HG02938 (cell line): ENCODE measurements around the gene COL5A1.

ENCODE experiments used
- ATAC-seq: cut with Tn5 transposase; IDR thresholded peaks from one replicate; pipeline ENCODE4 v1.9.1; 2021; ENCODE audit warnings: mild to moderate bottlenecking, moderate library complexity; ENCODE audit not compliant: unreplicated experiment

COL5A1 gene

GRCh38 chr9:134827559-134827958 lies 186.0 kb downstream of the COL5A1 start:
- ATAC-seq, result no peak

DNA sequence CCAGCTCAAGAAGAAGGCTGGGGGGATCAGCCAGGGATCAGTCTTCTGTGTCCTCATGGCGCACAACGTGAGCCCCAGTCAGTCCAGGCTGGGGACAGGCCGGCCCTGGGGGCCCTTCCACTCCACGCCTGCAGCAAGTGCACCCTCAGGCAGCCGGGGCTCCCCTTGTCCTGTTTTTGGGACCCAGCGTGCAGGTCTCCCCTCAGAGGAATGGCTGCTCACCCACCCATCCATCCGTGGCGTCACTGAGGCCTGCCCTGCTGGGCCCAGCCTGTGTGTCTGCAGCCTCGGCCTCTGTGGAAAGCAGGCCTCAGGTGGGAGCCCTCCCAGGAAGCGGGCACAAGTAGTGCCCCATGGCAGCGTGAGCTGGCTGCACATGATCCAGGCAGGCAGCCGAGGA lies 186.4 kb downstream of the COL5A1 start:
- no peak for ATAC-seq

DNA sequence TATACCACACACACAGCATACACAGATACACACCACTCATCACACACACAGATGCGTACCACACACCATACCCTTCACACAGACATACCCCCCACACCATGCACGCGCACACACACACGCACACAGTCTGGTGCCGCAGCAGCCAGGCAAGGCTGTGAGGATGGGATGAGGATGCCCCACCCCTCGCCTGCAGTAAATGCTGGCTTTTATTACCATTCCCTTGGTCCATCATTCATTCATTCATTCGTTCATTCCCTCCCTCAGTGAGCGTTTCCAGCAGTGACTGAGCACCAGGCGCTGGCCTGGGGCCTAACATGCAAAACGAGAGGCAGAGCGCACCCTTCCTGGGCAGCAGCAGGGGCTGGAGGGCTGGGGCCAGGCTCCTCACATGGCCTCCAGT lies 187.3 kb downstream of the COL5A1 start:
- ATAC-seq, result no peak

DNA sequence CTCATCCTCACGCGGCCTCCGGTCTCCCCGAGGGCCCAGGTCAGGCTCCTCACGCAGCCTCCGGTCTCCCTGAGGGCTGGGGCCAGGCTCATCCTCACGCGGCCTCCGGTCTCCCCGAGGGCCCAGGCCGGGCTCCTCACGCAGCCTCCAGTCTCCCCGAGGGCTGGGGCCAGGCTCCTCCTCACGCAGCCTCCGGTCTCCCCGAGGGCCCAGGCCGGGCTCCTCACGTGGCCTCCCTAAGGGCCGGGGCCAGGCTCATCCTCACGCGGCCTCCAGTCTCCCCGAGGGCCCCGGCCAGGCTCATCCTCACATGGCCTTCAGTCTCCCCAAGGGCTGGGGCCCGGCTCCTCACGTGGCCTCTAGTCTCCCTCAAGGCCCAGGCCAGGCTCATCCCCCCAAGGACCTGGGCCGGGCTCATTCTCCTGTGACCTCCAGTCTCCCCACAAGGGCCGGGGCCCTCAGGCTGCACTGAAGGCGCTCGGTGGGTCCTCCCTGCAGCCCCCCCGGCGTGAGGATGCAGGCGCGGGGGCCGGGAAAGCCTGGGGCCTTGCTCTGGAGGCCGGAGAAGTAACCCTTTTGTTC lies 187.8 kb downstream of the COL5A1 start:
- no peak for ATAC-seq

- ATAC-seq, result no peak
Observed at GRCh38 chr9:134830126-134830525, 188.5 kb downstream of the COL5A1 start.

DNA sequence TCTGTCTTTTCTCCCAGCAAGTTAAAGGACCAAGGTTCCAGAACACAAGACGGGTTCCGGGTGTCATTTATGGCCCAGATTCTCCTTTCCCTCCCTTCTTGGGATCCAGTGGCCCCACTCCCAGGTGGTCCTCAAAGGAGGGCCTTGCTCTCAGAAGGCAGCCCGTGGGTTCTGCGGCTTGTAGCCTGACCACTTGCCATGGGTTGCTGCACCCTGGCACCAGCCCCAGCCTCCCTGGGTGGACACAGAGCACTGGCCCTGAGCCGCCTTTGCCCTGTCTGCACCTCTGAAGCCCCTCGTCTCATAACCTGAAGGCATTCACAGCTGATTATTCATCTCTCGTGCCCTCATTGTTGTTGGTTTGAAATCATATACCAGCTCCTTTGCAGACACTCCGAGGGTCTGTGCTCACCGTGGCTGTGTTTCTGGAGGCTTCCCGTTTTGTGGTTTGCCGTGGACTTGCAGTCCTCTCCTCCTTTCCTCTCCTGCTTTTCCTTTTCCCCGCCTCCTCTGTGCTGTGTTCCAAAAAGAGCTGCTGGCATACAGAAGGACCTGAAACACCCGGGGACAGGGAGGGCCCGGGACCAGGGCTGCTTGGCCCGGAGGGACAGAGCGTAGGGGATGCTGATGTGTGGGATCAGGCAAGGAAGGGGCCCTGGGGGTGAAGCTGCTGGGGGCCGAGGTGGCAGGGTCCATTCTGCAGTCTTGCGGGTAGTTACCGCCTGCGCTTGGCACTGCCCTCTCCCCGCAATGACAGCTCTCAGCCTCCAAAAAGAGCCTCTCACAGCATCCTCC lies 189.5 kb downstream of the COL5A1 start:
- ATAC-seq, result no peak

DNA sequence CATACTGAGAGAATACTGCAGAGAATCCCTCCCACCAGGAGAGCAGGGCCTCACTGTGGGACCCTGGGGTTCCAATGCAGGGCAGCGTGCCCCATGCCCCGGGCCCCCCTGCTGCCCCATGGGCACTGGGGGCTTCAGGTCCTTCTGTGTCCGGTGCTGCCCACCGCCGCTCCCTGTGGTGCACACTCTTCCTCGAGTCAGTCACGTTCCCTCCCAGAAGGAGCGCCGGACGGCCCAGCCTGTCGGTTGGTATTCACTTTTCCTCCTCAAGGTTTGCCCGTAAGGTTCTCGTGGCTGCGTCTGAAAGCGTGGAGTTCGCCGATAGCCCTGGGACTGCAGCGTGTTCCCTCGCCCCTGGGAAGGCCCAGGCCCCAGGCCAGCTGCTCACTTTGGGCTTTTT lies 190.9 kb downstream of the COL5A1 start:
- no peak for ATAC-seq

GRCh38 chr9:134833294-134833880 lies 191.8 kb downstream of the COL5A1 start:
- ATAC-seq, result no peak

- no peak for ATAC-seq
Observed at GRCh38 chr9:134834217-134834956, 192.8 kb downstream of the COL5A1 start.

DNA sequence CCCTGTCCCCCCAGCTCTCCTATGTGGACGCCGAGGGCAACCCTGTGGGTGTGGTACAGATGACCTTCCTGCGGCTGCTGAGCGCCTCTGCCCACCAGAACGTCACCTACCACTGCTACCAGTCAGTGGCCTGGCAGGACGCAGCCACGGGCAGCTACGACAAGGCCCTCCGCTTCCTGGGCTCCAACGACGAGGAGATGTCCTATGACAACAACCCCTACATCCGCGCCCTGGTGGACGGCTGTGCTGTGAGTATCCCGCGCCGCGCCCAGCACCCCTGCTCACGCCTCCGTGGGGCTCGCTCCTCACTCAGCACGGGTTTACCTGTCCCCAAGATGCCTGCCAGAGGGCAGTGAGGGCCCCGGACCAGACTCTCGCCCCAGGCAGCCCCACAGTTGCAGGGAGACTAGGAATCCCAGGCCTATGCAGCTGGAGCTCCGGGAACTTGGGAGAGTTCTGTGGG lies 193.4 kb downstream of the COL5A1 start:
- ATAC-seq, result no peak

GRCh38 chr9:134835448-134835847 lies 193.8 kb downstream of the COL5A1 start:
- ATAC-seq, result no peak

GRCh38 chr9:134835987-134836386 lies 194.4 kb downstream of the COL5A1 start:
- ATAC-seq, result no peak

DNA sequence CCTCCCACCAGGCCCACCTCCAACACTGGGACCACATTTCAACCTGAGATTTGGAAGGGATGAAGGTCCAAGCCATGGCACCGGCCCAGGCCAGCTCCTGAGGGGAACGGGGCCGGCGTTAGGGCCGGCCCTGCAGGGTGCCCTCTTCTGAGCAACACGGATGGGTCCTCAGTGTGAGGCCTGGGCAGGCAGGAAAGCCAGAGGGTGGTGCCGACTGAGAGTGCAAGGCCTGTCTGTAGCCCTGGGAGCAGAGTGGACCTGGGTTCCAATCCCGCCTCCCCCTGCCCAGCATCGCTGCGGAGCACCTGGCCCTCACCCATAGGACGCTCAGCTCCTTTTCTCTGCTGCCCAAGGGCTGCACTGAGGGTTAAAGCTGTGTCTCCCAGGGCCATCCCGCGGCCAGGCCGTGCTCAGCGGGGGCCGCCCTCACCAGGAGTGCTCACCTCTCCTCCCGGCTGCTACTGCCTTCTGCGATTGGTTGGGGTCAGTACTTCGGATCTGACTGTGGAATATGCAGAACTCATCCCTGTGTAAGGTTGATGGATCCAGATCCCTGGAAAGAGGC lies 194.9 kb downstream of the COL5A1 start:
- no peak for ATAC-seq

DNA sequence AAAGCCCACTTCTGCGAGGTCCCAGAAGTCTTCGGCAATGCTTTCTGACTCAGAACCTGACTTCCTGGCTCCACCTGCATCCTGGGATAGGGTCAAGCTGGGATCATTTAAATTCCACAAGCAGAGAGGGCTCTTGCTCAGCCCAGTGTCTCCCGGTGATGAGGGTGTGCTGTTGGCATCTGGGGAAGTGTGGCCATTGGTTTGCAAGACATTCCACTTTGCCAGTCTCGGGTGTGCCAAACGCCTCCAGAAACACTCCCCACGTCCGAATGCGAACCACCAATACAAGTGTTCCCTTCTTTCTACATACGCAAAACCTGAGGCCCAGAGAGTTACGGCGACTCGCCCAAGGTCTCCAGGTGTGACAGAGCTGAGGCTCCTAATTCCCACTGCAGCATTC lies 195.9 kb downstream of the COL5A1 start:
- no peak for ATAC-seq

DNA sequence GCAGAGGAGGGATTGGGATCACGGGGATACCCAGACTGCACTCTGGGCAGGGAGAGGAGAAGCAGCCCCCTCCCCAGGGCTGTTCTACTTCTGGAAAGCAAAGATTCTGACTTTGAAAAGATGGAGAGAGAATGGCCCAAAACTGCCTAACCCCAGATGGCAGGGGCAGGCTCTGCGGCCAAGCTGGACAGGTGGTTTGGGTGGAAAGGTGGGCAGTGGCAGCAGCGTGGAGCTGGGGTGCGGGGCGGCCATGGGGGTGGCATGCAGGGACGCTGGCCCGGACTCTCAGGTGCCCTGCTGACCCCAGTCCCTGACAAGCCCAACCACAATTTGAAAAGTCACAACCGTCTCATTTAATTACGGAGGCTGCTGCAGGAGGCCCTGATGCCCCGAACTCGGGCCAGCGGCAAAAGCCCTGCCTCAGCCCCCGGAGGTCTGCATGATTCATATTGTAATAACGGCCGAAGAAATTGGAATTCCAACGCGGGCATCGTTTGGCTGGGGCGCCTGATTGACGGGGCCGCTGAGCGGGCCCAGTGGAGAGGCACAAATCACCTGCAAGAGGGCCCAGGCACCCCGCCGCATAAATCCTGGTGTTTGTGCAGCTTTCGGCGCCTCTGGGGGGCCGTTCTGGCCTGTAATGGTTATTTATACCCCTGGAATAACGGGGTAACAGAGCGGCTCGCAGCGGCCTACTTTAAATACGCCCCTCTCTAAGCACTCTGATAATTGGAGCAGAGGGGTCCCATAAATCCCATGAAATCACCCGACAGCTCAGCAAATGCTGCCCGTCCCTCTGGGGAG lies 197.2 kb downstream of the COL5A1 start:
- ATAC-seq, result no peak

DNA sequence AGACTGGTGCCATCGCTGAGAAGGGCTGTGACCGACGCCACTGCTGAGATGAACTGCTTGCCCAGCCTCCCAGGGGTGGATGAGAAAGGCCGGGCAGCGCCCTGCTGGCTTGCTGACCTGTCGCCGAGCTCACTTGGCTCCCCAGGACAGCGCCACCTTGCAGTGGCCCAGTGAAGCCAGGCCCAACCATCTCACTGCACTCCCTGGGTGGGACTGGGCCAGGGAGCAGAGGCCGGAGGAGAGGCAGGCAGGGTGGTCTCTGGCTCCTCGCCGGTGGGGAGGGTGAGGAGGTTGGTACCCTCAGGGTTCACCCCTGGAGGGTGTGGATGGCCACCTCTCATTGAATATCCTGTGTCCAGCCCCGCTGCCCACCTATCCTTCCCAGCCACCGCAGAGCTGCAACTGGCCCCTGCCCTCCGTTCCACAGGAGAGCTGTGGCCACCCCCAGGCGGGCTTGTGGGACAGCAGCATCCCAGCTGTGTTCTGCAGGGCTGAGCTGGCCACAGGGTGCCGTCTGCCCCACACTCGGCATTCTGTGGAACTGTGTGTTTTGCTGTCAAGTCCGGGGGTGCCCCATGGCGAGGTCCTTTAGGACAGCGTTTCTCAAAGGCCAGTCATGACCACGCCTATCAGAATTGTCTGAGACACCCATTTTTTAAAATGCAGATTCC lies 198.0 kb downstream of the COL5A1 start:
- ATAC-seq, result no peak

- ATAC-seq, result no peak
Observed at GRCh38 chr9:134840511-134840910, 198.9 kb downstream of the COL5A1 start.

DNA sequence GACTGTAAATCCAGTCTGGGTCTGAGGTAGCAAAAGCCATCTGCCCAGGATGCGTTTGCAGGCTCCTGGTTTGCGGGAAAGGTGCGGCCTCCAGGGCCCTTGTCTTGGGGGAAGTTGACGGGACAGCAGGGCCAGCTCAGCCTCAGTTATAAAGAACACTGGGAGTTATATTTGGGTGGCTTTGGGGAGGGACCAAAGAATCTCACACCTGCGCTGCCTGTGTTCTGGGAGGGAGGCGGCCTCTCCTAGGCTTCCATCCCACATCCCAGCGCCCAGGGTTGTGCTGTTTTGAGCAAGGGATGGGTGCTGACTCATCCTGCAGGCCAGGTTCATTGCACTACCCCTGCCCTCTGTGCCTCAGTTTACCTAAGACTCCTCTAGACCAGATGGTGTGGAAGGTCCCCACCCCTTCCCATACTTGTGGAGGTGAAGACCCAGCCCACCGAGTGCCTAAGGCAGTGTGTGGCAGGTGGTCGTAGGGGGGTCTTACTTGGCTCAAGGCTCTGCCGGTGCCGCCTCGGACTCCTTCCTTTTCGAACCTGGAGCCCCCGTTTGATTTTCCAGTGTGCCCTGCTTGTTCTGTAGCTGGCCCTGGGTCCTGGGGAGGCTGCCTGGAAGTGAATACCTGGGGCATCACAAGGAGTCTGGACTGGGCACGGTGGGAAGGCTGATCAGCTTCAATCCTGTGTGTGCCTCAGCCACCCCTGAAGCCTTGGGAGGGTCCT lies 199.7 kb downstream of the COL5A1 start:
- ATAC-seq, result no peak

DNA sequence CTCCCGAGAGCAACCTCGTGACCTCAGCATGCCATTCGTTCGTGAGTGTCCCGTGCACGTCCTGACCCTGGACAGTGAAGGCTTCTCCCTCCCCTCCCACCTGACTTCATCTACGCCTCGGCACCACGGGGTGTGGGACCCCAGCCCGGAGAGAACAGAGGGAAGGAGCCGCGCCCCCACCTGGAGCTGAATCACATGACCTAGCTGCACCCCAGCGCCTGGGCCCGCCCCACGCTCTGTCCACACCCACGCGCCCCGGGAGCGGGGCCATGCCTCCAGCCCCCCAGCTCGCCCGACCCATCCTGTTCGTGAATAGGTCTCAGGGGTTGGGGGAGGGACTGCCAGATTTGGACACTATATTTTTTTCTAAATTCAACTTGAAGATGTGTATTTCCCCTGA lies 200.7 kb downstream of the COL5A1 start:
- ATAC-seq, result no peak
